Measurements from ENCODE around the gene UBR1.

DNA sequence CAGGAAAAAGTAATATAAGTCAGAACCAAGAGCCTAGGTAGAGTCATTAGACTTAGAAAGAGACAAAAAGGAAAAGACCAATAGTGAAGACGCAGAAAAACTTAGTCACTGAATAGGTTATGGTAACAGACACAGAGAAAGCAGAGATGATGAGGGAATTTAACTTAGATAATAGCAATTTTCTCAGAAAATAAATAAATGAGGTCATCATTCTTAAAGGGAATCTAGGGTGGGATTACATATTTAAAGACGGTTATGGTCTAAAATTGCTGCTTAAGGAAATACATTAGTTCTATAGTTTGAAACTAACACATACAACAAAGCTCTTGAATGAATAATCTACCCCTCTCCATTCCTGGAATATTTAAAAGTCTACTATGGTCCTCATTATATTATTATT is 59.4 kb downstream of the UBR1 start:
- TF ChIP-seq POLR2AphosphoS5 (IDR thresholded peaks at IDR 0.05) = no peak
- TF ChIP-seq, protein P1, sequence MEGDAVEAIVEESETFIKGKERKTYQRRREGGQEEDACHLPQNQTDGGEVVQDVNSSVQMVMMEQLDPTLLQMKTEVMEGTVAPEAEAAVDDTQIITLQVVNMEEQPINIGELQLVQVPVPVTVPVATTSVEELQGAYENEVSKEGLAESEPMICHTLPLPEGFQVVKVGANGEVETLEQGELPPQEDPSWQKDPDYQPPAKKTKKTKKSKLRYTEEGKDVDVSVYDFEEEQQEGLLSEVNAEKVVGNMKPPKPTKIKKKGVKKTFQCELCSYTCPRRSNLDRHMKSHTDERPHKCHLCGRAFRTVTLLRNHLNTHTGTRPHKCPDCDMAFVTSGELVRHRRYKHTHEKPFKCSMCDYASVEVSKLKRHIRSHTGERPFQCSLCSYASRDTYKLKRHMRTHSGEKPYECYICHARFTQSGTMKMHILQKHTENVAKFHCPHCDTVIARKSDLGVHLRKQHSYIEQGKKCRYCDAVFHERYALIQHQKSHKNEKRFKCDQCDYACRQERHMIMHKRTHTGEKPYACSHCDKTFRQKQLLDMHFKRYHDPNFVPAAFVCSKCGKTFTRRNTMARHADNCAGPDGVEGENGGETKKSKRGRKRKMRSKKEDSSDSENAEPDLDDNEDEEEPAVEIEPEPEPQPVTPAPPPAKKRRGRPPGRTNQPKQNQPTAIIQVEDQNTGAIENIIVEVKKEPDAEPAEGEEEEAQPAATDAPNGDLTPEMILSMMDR (IDR thresholded peaks at IDR 0.05) = no peak
- TF ChIP-seq POLR2A (IDR thresholded peaks at IDR 0.05) = no peak

Measured in prostate gland (tissue), 2 donors.